Measurements from ENCODE around the gene SH3RF3.
"Not testable (repeated sequence)": the region's sequence is repeated elsewhere in the genome, so short reads cannot be mapped to it uniquely, and the experiment has no call there.

SH3RF3 gene

DNA sequence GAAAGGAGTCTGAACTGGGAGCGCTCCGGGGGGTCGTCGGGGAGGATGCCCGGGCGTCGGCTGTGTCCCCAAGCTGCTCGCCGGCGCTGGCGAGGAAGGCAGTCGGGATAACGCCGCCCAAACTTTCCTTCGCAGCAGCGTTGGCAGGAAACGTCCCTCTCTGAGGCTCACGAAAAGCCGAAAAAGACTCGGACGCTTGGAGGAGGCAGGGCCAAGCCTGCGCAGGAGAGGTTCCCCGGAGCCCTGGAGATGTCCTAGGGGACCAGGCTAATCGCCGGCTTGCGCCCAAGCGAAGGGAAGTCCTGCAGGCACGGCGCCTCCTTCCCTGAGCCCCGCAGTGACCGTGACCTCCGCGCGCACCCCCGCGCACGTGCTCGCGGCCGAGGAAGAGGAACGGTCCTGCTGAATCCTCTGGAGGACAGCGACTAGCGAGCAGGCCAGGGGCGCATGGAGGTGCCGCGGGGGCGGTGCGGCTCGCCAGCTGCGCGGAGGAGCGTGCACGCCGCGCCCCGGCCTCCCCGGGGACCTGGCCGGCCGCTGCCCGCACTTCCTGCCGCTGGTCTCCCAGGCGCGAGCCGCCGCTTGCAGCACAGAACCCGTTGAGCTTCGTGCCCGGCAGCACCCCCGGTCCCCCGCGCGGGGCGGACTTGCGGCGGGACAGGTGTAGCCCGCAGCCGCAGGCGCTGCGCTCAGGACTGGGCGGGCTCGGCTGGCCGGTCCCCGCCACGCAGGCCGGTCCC, at the start of gene SH3RF3:
Gene SH3RF3, plus strand, starts transcription at position 590 of the 740 bp plus-strand sequence.
- no peak for DNase-seq (ENCODE audit: low spot score)

DNA sequence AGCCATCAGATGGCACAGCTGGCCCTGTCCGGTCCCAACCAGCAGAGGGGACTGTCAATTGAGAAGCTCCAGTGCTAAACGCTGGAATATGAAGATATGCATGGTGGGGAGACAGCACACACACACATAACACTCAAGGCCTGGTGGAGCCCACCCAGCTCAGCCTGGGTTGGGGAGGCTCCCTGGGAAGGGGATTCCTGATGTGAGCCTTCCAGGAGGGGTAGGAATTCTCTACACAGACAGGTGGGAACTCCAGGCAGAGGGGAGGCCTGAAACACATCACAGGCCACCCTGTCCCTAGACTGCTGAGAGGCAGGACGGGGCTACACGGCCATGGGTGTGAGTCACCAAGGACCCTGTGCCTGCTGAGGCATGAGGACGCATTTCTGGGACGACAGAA, 49.4 kb upstream of the SH3RF3 start:
- no peak for DNase-seq (ENCODE audit: low spot score)

DNA sequence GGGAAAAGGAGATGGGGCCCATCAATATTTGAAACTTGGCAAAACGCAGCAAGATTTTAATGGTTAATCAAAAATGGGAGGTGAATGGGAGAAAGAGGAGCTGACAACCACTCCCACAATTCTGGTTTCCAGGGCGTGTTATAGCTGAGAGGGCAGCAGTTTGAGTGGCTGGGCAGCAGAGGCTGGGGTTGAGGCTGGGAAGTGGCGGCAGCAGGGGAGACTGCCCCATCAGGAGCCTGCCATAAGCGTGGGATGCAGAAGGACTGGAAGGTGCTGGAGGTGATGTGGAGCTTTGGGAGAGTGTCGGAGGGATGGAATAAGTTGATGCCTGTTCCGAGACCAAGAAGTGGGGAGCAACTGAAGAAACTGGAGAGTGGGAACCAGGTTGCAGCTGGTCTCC, 48.9 kb upstream of the SH3RF3 start:
- DNase-seq (ENCODE audit: low spot score), result no peak

- no peak for DNase-seq (ENCODE audit: low spot score)
Observed at GRCh38 chr2:109080757-109081156, 48.2 kb upstream of the SH3RF3 start.

DNA sequence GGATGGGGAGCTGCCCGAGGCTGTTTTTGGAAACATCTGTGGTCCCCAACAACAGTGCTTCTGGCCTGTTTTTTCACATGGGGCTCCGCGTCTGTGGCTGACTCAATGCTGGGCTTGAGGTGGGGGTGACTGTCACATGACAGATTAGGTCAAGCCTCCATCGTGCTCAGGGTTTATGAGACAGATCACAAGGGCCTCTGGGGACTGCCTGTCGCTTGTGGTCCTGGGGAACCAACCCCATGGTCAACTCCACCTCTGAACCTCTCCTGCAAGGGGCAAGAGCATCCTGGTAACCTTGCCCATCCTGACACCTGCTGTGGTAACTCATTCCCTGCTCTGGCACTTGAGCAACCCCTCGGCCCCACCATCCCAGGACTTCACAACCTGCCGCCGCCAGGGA, 47.6 kb upstream of the SH3RF3 start:
- no peak for DNase-seq (ENCODE audit: low spot score)

DNA sequence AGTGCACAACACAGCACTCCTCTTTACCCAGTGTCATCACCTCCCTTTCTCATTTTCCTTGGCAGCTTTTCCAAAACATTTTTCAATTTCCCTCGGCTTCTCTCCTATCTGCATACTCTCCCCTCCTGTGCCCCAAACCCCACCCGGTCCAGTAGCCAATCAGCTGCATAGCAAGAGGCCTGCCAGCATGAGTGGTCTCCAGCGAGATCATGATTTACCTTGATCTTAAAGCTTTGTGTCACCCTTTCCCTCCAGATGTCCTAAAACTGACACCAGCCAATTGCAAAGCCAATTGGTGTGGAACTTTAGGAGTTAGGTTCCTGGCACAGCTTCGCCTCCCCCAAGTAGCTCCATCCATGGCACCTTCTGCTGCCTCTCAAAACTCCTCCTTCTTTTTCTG, 45.2 kb upstream of the SH3RF3 start:
- DNase-seq (ENCODE audit: low spot score), result no peak

DNA sequence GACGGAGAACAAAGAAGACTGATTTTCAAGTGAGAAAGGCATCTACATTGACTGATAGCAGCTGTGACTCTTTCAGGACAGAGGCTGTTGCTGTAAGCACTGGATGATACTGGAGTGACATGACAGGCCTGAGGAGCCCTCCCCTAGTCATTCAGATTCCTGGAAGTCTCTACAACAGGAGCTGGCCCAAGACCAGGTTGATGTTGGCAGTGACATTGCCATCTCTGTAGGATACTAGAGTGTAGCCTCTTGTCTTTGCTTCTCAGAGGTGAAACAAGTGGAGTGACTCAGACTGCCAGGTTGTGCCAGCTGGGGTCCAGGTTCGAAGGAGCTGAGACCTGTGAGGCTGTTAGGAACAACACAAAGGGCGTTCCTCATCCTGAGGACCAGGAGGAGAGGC, 44.7 kb upstream of the SH3RF3 start:
- DNase-seq (ENCODE audit: low spot score), result no peak

DNA sequence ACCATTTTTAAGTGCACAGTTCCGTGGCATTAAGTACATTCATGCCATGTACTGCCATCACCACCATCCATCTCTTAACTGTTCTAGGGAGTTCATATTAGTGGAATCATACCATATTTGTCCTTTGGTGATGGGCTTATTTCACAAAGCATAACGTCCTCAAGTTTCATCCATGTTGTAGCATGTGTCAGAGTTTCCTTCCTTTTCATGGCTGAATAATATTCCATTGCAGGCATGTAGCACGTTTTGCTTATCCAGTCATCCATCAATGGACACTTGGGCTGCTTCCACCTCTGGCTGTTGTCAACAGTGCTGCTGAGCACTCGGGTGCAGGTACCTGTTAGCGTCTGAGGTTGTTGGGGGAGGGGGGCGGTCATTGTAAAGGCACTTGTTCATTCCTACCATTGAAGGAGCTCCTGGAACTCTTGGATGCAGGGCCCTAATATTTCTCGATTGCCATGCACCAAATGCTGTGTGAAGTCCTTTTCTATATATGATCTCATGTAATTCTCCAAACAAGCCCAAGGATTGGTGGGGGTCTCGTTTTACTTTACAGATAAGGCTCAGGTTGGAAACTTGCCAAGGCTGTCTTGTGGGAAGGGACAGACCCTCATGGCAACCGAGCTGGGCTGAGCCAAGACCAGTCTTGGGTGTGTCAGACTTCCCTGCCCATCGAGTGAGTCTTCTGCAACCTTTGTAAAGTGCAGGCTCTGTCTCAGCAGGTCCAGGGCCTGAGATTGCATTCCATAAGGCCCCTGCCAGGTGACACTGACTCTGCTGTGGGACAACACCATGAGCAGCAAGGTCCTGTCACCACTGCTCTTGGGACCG, 42.9 kb upstream of the SH3RF3 start:
- DNase-seq (ENCODE audit: low spot score), result no peak

DNA sequence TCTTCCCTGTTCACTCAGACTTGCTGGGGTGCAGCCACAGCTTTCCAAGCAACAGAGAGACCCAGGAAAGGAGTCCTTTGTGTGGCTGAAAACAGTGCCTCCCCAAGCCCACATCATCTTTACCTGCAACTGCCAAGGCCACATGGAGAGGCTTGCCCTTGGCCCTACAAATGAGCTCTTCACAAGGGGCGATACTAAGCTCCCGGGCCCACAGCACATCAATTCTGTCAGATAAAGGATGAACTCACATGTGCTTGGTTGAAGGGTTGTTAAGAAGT, 42.3 kb upstream of the SH3RF3 start:
- no peak for DNase-seq (ENCODE audit: low spot score)

DNA sequence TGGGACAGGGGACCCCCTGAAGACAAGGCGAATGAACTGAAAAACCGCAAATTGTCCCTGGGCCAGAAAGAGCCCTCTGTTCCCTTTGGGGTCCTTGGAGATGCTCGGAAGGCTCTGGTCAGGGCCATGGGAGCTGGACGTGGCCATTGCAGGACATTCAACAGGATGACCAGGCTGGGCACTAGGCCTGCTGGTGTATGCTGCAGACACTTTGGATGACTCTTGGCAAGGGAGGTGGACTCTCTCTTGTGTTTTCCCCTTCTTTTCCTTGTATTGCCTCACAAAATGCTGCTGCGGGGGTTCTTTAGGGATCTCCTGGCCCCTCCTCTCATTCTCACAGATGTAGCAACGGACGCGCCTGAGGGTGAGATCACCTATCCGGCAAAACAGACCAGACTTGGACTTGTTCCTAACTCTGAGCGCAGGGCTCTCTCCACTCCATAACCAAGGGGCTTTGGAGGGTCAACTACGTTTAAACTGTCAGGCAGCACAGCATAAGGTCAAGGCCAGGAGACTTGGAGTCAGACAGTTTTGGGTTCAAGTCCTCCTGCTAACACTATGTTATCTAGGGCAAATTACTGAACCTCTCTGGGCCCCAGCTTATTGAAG, 41.8 kb upstream of the SH3RF3 start:
- DNase-seq (ENCODE audit: low spot score), result no peak

DNA sequence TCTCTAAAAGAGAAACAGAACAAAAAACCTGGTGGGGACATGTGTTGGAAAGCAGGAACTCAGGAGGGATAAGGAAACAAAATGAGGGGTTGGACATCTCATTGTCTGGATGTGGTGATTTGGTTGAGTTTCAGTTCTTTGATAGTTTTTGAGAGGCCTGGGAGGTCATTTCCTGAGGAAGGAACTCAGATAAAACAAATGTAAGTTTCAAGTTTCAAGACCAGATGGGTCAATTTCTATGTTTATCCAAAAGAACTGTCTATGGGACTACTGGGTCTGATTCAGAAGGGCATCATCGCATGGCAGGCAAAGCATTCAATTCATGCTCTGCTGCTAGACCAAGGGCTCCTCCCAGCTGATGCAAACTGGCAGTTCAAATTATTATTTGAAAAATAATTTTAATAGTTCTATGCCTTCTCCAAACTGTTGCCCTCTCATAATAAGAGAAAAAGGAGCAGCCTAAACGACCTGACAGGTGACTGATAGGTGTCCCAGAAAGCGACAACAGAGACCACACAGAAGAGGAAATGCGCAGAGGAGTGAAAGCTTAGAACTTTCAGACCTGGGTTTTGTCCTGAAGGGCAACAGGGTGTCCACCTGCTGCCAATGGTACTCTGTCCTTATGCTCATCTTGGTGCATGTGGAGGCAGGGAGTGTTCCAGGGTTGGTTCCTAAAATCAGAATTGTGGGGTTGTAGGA, 39.3 kb upstream of the SH3RF3 start:
- no peak for DNase-seq (ENCODE audit: low spot score)

DNA sequence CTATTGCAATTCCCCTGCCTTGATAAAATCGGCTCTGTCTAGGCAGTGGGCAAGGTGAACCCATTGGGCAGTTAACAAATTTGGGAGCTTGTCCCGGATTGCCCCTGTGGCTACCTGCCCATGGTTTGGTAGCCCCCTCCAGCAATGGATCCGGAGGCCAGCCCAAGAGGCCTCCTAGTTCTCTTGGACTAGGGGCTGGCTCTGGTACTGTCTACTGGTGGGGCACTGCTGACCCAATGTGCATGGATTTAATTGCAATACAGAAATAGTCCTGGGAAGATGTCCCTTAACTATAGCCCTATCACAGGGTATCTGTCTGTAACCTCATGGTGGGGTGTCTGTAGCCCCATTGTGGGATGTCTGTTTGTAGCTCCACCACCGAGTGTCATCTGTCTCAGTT, 37.5 kb upstream of the SH3RF3 start:
- no peak for DNase-seq (ENCODE audit: low spot score)

DNA sequence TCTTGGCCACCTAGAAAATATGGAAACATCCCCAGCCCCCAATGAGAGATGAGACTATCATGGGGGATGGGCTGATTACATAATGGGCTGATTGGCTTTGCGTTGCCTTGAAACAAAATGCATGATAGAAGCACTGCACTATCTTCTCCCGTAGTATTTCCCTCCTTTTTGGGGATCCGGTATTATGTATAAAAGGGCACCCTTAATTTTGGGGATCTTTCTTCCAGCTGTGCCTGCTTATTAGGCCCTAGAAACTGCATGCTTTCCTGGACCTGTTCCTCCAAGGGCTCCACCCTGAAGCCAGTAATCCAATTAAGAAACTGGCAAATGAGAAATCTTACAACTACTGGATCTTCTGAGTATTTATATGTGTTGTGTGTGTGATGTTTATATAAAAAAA, 34.9 kb upstream of the SH3RF3 start:
- no peak for DNase-seq (ENCODE audit: low spot score)

GRCh38 chr2:109098251-109098920, 30.6 kb upstream of the SH3RF3 start:
- no peak for DNase-seq (ENCODE audit: low spot score)

DNA sequence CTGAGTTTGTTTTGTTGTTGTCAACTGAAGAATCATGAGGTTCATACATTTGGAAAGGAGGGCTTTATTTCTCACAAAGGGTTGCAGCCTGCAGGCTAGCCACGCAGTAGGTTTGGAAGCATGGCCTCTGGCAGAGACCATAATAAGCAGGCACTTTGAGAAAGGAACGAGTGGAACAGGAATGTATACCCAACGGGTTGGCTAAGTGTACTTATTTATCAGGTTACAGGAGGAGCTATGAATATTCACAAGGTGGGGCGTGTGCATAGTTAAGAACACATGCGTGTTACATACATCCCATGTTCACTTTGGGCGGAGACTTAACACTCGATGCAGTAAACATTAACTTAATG, 30.1 kb upstream of the SH3RF3 start:
- DNase-seq (ENCODE audit: low spot score), result no peak

DNA sequence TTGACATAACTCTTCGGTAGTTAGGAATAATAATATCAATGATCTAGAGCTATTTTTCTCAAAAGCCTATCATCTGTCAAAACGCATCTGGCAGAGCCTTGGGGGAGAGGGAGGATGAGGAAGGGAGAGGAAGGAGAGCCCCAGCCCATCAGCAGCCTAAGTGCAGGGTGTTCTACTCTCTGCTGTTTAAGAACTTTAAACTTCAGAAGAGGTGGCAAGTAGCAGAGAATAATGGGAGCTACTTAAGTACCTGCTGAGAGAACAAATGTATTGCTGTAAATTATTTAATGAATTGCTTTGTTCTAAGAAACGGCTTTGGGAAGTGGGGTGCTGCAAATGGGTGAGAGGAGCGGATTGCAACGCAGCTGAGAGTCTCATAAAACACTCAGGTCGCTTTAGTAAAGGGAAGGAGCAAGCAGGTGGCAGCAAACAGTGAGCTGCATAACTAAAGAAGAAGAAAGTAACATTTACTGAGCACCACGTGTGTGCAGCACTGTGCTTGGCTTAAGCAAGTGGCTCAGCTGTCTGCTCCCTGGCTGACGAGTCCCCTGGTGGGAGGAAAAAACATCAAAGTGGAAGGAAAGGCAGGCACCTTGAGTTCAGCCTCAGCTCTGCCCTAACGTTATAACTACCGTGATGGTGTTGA, 26.3 kb upstream of the SH3RF3 start:
- no peak for DNase-seq (ENCODE audit: low spot score)

DNA sequence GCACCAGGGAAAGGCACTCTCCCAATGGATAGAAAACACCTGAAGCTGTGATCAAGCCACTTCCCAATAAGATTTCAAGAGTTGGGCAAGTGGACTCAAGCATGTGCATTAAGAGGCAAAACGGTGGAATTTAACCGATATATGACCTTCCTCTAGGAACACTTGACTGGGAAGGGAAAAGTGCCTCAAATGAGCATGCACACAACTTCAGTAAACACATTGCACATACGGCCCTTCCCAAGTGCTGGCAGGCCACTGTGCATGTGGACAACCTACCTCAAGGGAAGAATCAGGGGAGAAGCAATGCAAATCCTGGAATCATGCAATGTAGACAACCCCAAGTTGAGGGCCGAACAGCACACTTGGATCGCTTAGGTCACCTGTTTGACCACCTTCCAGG, 23.9 kb upstream of the SH3RF3 start:
- no peak for DNase-seq (ENCODE audit: low spot score)

DNA sequence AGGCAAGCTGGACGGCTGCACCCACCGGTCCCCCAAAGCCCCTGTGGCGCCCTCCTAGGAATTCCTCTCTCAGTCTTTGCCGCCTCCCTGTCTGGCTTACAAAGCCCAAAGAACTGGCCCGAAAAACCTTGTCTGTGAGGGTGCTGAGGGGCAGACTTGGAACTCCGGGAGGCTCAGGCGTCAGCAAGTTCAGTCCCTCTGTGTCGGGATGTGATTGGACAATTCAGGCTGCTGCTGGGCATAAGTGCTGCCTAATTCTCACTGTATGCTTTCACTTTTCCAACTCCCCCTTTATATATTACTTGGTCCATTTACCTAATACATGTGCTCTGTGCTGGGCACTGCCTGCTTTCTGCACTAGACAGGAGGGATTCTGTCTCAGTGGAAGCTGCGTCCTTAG, 20.3 kb upstream of the SH3RF3 start:
- DNase-seq (ENCODE audit: low spot score), result no peak

GRCh38 chr2:109109342-109109741, 19.7 kb upstream of the SH3RF3 start:
- DNase-seq (ENCODE audit: low spot score), result no peak

DNA sequence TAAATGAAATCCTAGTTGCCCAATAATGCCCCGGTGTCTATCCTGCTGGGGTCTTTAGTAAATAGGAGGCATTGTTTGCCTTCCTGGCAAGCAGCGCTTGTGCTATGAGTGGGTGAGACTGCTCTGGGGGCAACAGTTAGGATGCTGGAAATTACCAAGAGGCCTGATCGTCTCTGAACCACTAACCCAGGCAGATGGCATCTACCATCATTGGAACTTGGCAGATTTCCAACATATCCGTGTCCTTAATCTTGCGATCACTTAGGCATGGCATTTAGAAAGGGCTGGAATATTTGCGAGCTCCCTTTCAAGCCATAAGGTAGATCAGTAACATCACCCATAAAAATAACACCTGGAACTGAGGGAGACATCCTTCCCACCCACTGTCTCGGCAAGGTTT, 18.8 kb upstream of the SH3RF3 start:
- DNase-seq (ENCODE audit: low spot score), result no peak

DNA sequence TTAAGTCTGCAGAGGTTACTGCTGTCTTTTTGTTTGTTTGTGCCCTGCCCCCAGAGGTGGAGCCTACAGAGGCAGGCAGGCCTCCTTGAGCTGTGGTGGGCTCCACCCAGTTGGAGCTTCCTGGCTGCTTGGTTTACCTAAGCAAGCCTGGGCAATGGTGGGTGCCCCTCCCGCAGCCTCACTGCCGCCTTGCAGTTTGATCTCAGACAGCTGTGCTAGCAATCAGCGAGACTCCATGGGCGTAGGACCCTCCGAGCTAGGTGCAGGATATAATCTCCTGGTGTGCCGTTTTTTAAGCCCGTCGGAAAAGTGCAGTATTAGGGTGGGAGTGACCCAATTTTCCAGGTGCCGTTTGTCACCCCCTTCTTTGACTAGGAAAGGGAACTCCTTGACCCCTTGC, 11.8 kb upstream of the SH3RF3 start:
- not testable (repeated sequence) for DNase-seq (ENCODE audit: low spot score)

DNA sequence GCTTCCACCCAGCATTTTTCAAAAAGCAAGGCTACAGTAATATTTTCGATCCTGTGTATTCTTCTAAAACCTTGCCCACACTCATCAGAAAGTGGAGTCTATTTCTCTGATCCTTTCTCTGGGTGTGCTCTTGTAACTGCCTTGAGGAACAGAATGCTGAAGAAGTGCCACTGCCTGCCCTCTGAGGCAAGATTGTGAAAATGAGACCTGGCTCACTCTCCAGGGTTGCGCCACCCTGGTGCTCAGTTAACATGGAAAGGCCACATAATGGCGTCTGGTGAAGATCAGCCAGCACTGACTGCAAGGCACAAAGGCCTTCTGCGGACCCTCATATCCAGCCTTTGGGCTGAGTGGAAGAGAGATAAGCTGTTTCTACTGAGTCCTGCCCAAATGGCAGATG, 11.2 kb upstream of the SH3RF3 start:
- DNase-seq (ENCODE audit: low spot score), result no peak

Measured in LoVo (cell line).